GM21529 (cell line): Measurements from ENCODE around the gene ZNF24.

Experiments used
- ATAC-seq: cut with Tn5 transposase; IDR thresholded peaks from one replicate; pipeline ENCODE4 v1.9.1; 2021; ENCODE audit not compliant: unreplicated experiment

The ZNF24 gene

GRCh38 chr18:35303610-35304009 is 40.6 kb downstream of the ZNF24 start:
- ATAC-seq: no peak

- no peak for ATAC-seq
These were observed 48.2 kb downstream of the ZNF24 start for GRCh38 chr18:35296060-35296459.

- ATAC-seq: no peak
These were observed 53.1 kb downstream of the ZNF24 start for GRCh38 chr18:35291166-35291565.

GRCh38 chr18:35290094-35290735 is 54.0 kb downstream of the ZNF24 start, which contains the start of gene ZSCAN30:
TSS of gene ZSCAN30 (minus strand) at chr18:35290229. CDS start at chr18:35264352, 25,877 bp downstream.
- peak; percentile 91 for ATAC-seq

GRCh38 chr18:35289727-35290093 is 54.5 kb downstream of the ZNF24 start:
- peak; percentile 39 for ATAC-seq

GRCh38 chr18:35289293-35289692 is 54.9 kb downstream of the ZNF24 start:
- peak; percentile 5 for ATAC-seq

- ATAC-seq: no peak
These were observed 59.4 kb downstream of the ZNF24 start for GRCh38 chr18:35284841-35285240.

GRCh38 chr18:35283923-35284794 is 60.1 kb downstream of the ZNF24 start:
- no peak for ATAC-seq

- ATAC-seq: no peak
These were observed 61.9 kb downstream of the ZNF24 start for GRCh38 chr18:35282353-35282752.
